Right forelimb (tissue), 1 donor: Measurements from ENCODE around the gene GRAMD1B.
A peak's percentile ranks its signal among the peaks of the same experiment; 100 is the strongest.
"Not testable (repeated sequence)": the region's sequence is repeated elsewhere in the genome, so short reads cannot be mapped to it uniquely, and the experiment has no call there.

Source experiments
- DNase-seq: peaks from one replicate; pipeline ENCODE4 v3.0.0-alpha.2; 2018

Gene GRAMD1B

DNA sequence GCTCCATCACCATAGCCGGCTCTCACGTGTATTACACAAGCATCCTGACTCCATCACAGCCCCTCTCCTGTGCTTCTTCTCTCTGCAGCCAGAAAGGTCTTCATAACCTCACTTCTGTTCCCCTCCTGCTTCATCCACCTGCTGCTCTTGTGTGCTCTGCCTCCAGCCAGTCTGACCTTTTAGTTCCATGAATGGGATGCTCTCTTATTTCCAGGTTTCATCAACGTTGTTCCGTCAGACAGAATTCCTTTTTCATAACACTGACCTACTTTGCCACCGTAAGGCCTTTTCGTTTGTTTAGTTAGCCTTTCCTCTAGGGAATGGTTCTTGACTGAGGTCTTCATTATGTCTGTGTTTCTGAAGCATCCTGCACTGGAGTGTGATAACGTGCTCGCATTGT, 18.8 kb downstream of the GRAMD1B start:
- no peak for DNase-seq

DNA sequence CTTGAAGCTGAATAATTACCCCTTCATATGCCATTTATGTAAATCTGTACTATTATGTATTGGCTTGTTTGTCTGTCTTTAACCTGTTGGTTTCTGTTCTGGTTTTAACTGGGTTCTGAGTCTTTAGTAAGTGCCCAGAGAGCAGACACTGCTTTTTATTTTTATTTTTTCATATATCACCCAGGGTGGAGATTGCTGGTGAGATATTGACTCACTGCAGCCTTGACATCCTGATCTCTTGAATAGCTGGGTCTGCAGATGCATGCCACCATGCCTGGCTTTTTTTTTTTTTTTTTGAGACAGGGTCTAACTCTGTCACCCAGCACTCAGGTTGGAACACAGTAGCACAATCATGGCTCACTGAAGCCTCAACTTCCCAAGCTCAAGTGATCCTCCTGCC, 19.4 kb downstream of the GRAMD1B start:
- DNase-seq: no peak

DNA sequence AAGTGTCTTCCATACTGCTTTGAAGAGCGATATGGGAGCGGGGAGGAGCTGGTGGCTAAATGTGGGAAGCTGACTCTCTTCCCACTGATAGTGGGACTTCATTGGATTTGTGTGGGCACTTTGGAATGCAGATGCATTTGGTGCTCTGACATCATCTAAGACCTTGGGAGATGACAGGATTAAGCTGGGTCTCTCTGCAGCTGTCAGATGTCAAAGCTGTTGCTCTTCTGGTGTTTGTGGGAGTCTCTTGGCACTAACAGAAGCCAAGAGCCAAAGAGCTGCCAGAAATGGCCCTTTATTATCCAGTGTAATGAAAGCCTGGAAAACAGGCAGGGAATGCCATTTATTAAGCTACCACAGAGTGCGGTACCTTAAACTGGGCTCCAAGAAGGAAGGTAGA, 20.6 kb downstream of the GRAMD1B start:
- peak; percentile 54 for DNase-seq

DNA sequence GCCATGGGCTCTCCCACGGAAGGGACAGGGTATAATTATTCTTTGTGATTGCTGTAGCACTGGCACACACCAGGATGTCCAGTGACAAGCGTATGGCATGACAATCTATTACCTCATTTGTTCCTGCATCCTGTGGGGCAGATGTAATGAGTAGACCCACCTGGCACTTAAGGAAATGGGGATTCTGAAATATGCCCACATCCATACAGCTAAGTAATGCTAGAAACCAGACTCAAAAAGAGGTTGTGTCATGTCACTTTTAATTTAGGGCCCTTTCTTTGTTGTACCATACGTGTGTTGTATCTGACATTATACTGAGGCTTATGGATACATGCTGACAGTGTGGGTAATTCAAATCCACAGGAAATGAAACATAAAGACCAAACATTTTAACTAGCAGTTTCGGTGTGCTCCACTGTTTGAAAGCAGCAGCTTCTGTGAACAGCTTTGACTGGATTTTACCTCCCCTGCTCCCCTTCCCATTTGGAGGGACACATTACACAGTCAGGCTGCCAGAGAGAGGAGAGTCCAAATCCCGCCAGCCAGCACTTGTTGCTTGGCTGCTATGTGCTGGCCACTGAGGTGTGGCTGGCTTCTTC, 21.2 kb downstream of the GRAMD1B start:
- DNase-seq: no peak

DNA sequence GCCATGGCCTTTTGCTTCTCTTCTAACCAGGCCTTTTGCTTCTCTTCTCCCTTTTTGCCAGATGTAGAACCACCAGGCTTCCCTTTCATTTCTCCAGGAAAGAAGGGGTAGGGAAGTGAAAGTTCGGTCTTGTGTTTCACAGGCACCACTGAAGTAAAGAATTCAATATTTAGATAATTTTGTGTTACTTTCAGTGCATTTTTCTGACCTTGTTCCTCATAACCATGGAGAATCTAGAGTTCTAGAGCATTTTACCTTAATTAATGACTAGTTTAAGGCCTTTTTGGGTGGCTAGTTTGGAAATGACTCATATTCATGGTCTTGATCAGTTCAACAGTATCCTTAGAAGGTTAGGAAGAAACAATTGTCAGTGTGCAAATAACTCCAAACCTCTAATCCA, 22.7 kb downstream of the GRAMD1B start:
- DNase-seq: no peak

DNA sequence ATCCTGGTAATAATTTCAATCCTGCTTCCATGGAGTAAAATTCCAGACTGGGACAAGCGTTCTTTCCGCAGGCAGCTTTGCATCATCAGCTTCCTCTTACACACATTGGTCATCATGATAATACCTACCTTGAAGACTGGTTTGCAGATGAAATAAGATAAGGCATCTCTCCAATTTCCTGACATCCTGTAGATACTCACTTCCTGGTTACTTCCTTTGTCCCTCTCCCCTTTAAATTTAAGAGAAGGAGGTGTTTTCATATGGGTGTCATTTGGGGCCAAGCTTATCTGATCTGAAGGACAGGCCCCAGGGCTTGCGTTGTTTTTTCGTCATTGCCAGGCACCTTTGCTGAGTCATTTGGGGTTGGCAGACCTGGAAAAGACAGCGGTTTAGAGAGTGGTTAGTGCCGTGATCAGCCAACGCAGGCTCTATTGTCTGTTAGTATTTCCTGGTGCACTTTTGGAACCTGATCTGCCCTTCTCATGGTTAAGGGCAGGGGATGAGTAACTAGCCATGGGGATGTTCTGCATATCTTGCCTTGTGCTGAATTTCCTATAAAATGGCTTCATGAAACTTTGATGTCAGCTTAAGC, 24.1 kb downstream of the GRAMD1B start:
- no peak for DNase-seq

DNA sequence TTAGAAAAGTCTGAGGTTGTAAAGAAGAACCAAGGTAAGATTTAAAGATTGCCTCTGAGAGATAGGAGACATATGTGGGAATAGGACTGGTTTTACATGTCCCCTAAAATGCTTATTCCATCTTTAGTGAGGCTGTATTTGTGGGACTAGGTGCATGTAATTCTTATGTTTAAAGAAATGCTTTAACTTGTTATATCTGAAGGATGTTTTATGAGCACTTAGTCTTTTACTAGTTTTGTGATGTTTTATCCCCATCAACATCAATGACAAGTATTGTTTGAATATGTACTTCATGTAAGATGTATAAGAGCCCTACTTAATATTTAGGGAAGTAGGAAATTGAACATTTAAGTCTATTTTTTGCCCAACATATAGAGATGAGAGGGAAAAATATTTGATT, 24.7 kb downstream of the GRAMD1B start:
- no peak for DNase-seq

DNA sequence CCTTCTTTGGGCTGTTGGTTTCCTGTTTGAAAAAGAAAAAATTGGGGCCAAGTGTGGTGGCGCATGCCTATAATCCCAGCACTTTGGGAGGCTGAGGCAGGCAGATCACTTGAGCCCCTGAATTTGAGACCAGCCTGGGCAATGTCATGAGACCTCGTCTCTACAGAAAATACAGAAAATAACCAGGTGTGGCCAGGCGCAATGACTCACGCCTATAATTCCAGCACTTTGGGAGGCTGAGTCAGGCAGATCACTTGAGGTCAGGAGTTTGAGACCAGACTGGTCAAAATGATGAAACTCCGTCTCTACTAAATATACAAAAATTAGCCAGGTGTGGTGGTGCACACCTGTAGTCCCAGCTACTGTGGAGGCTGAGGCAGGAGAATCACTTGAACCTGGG, 26.4 kb downstream of the GRAMD1B start:
- DNase-seq: not testable (repeated sequence)

DNA sequence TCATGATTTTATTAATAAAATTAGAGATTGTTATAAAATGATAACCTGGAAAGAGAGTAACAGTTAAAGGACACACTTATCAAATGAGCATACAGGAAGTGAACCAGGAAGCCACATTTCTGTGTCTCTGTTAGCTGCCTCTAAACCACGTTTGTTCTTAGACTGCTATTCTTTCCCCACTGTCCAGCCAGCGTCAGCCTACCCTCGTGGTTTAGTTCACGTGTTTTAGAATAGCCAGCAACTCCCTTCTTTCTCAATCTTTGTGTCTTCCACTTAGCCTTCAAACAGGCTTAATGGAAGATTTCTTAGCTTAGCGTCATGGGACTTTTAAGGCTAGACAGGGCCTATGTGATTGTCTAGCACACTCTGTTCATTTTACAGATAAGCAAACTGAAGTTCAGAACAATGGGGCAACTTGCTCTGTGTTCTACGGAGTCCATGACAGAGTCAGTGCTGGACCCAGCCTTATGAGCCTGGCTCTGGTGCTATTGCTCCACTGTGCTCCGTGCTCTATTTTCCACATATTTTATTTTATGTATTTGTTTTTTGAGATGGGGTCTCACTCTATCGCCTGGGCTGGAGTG, 27.2 kb downstream of the GRAMD1B start:
- DNase-seq: no peak

DNA sequence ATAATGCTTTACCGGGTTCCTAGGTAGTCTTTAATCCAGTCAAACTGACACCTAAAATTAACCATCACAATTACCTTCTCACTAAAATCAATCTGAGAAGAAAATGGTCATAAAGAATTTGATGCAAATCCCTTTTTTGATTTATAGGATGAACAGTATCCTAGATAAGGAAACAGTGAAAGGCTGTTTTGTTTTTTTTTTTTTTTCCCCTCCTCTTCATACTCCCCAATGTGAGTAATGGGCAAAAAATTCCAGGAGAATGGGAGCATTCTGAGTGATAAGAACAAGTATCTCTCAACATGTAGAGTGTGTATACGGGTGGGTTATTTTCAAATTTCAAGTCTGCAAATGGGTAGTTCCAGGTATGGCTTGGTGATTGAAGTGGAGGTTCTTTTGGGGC, 28.4 kb downstream of the GRAMD1B start:
- no peak for DNase-seq

DNA sequence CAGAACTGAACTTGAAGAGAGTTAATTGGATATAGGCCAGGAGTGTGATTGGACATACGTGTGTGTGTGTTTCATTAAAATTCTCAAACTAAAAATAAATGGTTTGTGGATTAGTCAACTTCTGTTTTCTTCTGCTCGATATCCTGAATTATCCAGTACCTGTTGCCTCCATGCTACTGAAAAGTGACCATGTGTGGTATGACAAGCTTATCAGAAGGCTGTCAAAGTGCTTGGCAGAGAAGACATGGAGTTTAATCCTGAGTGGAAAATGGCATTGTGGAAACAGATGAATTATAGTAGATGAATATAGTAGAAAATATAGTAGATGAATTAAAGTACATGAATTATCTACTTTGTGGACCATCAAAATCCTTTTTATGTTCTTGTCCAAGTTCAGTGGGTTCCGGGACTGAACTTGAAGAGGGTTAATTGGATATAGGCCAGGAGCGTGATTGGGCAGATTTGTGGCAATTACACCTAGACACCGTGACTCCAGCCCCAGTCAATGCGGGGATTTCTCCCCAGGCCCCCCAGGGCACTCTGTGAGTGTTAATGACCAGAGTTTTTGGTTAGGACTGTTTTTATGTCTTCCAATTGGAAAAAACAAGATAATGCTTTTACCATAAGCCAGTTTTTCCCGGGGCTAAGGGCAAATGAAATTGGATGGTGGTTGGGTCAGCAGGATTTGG, 30.1 kb downstream of the GRAMD1B start:
- no peak for DNase-seq

DNA sequence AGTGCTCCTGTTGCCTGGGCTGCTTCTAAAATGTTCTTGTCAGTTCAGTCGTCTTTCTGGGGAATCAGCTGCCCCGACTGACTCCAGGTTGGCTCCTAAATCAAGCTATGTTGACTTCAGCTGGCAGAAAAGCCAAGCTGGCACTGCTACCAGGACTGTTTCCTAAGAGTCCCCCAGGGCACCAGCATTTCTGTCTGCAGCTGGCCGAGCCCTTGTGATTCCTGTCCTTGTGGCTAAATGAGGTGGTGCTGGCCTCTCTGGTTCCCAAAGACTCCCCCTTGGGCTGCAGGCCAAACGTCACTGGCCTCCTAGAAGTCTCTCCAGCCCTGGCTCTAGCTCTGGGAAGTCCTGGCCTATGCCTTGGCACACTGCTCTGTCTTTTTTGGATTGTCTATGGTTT, 31.1 kb downstream of the GRAMD1B start:
- no peak for DNase-seq

DNA sequence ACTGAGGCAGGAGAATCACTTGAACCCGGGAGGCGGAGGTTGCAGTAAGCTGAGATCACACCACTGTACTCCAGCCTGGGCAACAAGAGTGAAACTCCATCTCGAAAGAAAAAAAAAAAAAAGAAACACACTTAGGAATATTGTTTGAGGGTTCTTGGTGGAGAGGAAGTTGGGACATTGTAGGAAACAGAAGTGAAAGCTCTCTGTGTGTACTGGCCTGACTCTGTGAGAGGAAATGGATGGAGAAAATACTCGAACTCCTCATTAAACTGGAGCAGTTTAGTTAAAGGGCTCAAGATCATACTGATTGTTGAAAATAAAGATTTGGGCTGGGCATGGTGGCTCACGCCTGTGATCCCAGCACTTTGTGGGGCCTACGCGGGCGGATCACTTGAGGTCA, 35.6 kb downstream of the GRAMD1B start:
- not testable (repeated sequence) for DNase-seq

DNA sequence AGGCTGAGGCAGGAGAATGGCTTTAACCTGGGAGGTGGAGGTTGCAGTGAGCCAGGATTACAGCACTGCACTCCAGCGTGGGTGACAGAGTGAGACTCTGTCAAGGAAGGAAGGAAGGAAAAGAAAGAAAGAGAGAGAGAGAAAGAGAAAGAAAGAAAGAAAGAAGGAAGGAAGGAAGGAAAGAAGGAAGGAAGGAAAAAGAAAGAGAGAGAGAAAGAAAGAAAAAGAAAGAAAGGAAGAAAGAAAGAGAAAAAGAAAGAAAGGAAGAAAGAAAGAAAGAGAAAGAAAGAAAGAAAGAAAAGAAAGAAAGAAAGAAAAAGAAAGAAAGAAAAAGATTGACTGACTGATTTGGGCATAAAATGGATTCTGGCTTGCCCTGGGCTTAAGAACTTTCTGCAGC, 36.1 kb downstream of the GRAMD1B start:
- DNase-seq: not testable (repeated sequence)

DNA sequence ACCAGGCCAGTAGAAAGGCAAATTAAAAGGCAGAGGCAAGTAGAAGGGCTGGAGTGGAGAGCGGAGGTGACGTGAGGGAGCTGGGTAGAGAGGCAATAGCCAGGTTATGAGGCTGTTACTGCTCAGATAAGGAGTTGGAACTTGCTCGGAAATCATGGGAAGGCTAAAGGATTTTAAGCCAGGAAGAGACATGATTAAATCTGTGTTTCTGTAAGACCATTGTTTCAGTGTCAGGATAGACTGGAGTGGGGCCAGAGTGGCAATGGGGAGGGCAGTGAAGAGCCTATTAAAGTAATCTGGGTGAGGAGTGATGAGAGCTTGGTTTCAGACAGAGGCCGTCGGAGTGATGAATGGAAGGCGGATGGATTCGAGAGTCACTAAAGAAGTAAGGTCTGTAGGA, 39.0 kb downstream of the GRAMD1B start:
- no peak for DNase-seq

DNA sequence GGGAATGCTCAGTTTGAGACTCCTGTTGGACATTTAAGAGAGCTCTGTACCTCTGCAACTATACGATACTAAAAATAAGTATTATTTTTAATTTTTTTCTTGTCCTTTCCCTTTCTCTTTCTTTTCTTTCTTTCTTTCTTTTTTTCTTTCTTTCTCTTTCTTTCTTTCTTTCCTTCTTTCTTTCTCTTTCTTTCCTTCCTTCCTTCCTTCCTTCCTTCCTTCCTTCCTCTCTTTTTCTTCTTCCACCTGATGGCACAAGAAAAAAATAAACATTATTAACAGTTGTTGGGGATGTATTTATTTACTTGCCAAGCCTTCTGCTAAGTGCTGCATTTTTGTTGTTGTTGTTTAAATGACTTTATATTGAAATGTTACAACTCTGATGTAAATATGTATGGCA, 39.5 kb downstream of the GRAMD1B start:
- no peak for DNase-seq

DNA sequence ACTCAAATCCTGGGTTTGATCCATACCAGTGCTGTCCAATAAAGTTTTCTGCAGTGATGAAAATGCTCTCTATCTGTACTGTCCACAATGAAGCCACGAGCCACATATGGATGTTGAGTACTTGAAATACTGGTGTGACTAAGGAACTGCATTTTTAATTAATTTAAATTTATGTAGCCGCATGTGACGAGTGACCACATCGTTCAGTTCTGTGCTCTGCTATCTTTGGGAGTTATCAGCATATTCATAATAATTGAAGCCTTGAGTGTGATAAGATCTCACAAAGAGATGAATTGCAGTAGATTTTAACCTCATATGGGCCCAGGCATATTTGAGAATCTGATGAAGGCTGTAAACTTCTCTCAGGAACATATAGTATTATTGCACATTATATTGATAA, 40.8 kb downstream of the GRAMD1B start:
- no peak for DNase-seq

DNA sequence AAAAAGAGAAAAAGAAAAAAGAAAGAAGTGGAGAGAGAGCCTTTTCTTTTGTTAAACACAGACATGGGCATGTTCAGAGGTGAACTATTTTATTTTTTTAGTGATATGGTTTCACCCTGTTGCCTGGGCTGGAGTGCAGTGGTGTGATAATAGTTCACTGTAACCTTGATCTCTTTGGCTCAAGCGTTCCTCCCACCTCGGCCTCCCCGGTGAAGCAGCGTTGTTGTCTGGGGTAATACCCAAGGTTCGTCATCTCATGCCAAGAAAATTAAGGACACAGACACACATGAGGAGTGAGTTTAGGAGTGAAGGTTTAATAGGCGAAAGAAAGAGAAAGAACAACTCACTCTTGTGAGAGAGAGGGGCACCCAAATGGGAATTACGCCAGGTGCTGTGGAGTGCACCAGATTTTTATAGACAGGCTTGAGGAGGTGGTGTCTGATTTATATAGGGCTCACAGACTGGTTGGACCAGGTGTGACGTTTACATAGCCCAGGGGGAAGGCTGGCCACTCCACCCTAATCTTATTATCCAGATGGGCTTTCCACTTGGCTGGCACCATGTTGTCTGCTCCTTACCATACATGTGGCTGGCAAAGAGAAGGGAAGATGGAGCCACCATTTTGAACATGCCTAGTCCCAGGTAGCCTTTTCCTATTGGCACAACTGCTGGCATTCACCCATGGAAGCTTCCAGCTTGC, 42.3 kb downstream of the GRAMD1B start:
- no peak for DNase-seq

DNA sequence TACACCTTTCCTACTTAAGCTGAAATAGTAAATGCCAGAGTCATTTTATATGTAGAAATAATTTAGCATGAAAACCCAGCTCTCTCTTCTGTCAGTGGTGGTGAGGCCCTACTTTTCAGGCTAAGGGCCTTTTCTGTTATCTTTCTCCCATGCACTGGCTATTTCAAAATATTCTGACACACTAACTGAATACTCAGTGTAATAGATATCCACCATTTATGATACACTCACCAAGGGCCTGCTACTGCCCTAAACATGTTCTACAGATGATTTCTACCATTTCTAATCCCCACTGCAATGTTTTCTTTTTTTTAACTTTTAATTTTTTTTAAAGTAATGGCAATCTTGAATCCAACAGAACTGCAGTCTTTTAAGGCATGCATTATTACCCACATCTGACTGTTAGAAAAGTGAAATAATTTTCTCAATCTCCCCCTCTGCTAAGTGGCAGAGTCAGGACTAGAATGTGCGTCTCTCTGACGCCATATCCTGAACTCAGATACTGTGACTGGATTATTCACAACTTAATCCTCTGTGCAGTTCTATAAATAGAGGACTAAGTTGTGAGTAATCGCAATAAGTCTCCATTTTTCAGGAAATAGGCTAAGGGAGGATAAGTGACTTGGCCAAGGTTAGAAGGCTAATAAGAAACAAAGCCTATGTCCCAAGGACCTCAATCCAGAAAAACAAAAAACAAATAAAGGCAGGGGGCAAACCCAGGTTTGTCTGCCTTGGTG, 44.0 kb downstream of the GRAMD1B start:
- no peak for DNase-seq

DNA sequence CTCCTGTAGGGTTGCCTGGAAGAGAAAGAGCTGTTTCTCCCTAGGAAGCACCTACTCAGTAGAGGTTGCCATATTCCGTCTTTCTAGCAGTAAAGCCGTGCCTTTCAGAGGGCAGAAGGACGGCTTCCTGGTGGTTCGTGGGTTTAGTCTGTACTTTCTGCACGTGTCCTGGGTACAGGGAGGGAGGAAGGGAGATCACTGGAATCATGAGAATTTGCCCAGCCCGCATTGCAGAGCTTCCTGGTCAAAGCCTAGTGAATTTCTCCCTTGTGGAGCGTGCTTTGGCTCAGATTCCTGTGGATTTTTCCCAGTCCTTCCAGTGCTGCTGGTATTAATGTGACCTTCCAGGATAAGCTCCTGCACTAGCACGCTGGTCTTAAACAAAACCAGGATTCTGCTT, 44.9 kb downstream of the GRAMD1B start:
- DNase-seq: no peak

DNA sequence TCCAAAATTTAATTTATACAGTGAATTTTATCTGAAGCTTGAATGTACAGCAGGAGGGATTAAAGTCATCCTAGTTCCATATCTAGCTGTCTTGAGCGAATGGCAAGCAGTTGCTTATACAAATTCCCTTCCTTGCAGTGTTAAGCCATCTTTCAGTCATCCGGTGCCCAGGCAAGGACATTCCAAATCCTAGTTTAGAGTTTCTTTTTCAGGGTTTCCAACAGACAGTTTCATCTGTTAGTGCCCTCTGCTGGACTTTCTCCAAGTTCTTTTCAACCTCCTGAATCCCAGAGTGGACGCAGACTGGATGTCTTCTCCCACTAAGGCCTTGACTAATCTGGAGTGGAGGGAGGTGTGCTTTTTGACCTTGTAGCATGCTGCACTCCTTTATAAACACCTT, 45.4 kb downstream of the GRAMD1B start:
- DNase-seq: no peak

DNA sequence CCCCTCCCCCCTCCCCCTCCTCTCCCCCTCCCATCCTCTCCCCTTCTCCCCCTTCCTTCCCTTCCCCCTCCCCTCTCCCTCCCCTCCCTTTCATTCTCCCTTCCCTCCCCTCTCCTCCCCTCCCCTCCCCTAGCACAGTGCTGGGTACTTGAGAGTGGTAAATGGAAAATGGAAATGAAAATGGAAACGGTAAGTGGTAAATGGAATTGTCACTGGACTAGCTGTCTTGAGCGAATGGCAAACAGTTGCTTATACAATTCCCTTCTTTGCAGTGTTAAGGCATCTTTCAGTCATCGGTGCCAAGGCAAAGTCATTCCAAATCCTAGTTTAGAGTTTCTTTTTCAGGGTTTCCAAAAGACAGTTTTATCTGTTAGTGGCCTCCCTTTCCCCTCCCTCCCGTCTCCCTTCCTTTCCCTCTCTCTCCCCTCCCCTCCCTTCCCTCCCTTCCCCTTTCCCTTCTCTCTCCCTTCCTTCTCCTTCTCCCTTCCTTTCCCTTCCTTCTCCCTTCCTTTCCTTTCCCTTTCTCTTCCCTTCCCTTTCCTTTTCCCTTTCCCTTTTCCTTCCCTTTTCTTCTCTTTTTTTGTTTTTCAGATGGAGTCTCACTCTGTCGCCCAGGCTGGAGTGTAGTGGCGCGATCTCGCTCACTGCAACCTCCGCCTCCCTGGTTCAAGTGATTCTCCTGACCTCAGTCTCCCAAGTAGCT, 47.3 kb downstream of the GRAMD1B start:
- no peak for DNase-seq
